Gastrocnemius medialis (tissue), 4 donors: ENCODE measurements around the gene ETHE1. TPM values are rescaled to one million over a fixed set of nuclear protein-coding genes. Genes with fewer than 3 reads are reported as not detected.

Experiments
- ATAC-seq, 2 donors: fragments of 150-250 bp; one replicate each; pipeline ENCODE4 v1.9.1; 2016
- DNase-seq, 2 donors: peaks; one replicate each; pipeline ENCODE4 v3.0.0-alpha.2; 2019
- H3K27ac ChIP-seq, 4 donors: fragments of 200-600 bp; sonication (generic); 1 replicate in 1 of 4; 2 replicates in 3 of 4; pipeline ENCODE4 v1.5.1; 2016 to 2018; ENCODE audit warnings: mild to moderate bottlenecking in 2 of 4, moderate library complexity in 1 of 4
- H3K27me3 ChIP-seq, 3 donors: fragments of 200-600 bp; sonication (generic) in 2 of 3; 1 replicate in 1 of 3; 2 replicates in 2 of 3; pipeline versions ENCODE4 v1.5.1 to v1.6.0; 2016 to 2019; ENCODE audit warnings: mild to moderate bottlenecking in 1 of 3, moderate library complexity in 1 of 3
- H3K36me3 ChIP-seq, 2 donors: fragments of 200-600 bp; sonication (generic) in 1 of 2; one replicate each; pipeline ENCODE4 v1.5.1; 2017 to 2018
- H3K4me1 ChIP-seq, 2 donors: fragments of 200-600 bp; sonication (generic) in 1 of 2; one replicate each; pipeline ENCODE4 v1.5.1; 2016 to 2017; ENCODE audit warnings: mild to moderate bottlenecking in 2 of 2
- H3K4me3 ChIP-seq, 4 donors: fragments of 200-600 bp; sonication (generic) in 3 of 4; 1 replicate in 1 of 4; 2 replicates in 3 of 4; pipeline ENCODE4 v1.5.1; 2016 to 2019; ENCODE audit warnings: mild to moderate bottlenecking in 2 of 4
- H3K9me3 ChIP-seq, 3 donors: fragments of 200-600 bp; sonication (generic) in 2 of 3; 1 replicate in 1 of 3; 2 replicates in 2 of 3; pipeline ENCODE4 v1.5.1; 2016 to 2019
- POLR2A ChIP-seq, 2 donors: fragments of 450-650 bp; IDR thresholded peaks; one replicate each; pipeline ENCODE4 v1.6.1; 2017; ENCODE audit warnings: antibody characterized with exemption in 2 of 2, mild to moderate bottlenecking in 2 of 2, moderate library complexity in 2 of 2
- in situ Hi-C, 4 donors: fragments of 200-750 bp; cut with MboI; loops; one replicate each; pipeline versions ENCODE4 v1.15.0 to v1.8.0; 2017; ENCODE audit warnings: low sequenced_read_pairs in 4 of 4
- intact Hi-C: fragments of 100-400 bp; cut with DNase I; formaldehyde crosslinking; loops from one replicate; pipeline ENCODE4 v1.15.1; 2023; ENCODE audit warnings: low total_unique reads
- total RNA-seq, 4 donors: library from RNA; depleted of rRNA; stranded (reverse); fragments of >200 nt; gene quantifications; one replicate each; pipeline versions ENCODE4 v1.1.0 to v1.2.3, GENCODE V29; 2016
- TF ChIP-seq, protein P1 (sequence below), 5 experiments: fragments of 450-650 bp in 3 of 5; fragments of 200-600 bp in 2 of 5; sonication (generic) in 2 of 5; IDR thresholded peaks in 4 of 5; conservative IDR thresholded peaks in 1 of 5; 1 replicate in 4 of 5; 2 replicates in 1 of 5; pipeline ENCODE4 v1.5.1; 2016 to 2019; ENCODE audit warnings: antibody characterized with exemption in 5 of 5, mild to moderate bottlenecking in 3 of 5, moderate library complexity in 3 of 5

ETHE1 gene
- total RNA-seq, 4 donors from 2014 or later = 18.6 to 34.8 (median 29.2) TPM

DNA sequence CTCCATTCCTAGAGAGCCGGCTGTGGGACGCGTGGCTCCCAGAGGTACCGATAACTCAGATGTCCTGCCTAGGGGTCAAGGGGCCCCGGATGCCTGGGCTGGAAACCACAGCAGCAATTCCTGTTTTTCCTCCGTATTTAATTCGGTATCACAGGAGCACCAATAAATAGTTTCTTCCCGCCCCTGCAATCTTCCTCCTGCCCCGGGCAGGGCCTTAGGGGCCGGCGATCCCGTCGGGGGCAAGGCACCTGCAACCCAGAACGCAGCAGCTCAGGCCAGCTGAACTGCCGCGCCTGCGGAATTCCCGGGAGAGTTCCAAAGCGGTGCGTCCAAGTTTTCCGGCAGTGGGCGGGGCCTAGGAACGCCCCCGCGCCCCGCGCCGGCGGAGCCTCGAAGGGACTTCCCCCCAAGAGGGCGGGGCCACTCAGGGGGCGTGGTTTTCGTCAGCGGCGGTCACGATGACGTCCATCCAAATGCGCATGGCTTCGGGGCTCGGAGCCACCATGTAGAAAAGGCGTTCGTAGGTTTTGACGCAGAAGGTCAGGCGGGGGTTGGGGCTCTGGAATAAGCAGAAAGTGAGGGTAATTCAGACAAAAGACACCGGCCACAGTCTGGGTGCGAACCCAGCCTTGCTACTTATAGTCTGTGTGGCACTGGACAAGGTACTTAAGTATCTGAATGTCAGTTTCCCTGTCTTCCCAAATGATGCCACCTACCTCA, 51.9 kb downstream of the ETHE1 start:
- in situ Hi-C loops = no loop called here
- peak overlapping the region; percentile 35 to 57 (median 48) for H3K4me3 ChIP-seq
- DNase-seq = peak; percentile 75 to 84

DNA sequence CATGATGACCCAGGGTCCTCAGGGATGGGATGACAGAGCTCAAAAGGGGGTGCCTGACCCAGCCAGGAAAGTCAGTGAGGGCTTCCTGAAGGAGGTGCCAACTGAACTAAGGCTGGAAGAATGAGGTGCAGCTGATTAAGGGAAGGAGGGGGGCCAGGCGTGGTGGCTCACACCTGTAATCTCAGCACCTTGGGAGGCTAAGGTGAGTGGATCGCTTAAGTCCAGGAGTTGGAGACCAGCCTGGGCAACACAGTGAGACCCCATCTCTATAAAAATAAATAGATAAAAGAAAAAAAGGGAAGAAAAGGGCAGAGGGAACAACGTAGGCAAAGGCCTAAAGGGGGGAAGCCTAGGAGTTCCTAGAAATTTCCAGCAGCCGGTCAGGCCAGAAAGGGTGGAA, 52.5 kb downstream of the ETHE1 start:
- DNase-seq (no peak), ATAC-seq (no peak)
- peak overlapping the region in 2 of 4 donors; percentile 35 to 44 for H3K4me3 ChIP-seq
- peak overlapping the region; percentile 66 to 79 (median 72) for H3K27ac ChIP-seq
- intact Hi-C loops (loop anchor here (2.0 kb wide), 1 partner anchor 30 kb away; the partner anchor contains the start of gene PHLDB3), in situ Hi-C loops (no loop called here)
- H3K9me3 ChIP-seq = no peaks in the 10 kb centered on the region
- no peaks in the 10 kb centered on the region for H3K27me3 ChIP-seq
- H3K4me1 ChIP-seq = peaks cover 0 to 8% of the 10 kb centered on the region in 2 donors
- TF ChIP-seq, protein P1, sequence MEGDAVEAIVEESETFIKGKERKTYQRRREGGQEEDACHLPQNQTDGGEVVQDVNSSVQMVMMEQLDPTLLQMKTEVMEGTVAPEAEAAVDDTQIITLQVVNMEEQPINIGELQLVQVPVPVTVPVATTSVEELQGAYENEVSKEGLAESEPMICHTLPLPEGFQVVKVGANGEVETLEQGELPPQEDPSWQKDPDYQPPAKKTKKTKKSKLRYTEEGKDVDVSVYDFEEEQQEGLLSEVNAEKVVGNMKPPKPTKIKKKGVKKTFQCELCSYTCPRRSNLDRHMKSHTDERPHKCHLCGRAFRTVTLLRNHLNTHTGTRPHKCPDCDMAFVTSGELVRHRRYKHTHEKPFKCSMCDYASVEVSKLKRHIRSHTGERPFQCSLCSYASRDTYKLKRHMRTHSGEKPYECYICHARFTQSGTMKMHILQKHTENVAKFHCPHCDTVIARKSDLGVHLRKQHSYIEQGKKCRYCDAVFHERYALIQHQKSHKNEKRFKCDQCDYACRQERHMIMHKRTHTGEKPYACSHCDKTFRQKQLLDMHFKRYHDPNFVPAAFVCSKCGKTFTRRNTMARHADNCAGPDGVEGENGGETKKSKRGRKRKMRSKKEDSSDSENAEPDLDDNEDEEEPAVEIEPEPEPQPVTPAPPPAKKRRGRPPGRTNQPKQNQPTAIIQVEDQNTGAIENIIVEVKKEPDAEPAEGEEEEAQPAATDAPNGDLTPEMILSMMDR (IDR thresholded peaks at IDR 0.05 in 4 of 5, conservative IDR thresholded peaks at IDR 0.05 in 1 of 5) = no peak
- no peak for TF ChIP-seq POLR2A (IDR thresholded peaks at IDR 0.05)
- no peaks in the 10 kb centered on the region for H3K36me3 ChIP-seq

More for the DNA sequence above, 51.9 kb downstream of the ETHE1 start:
- peak; percentile 26 to 50 for TF ChIP-seq POLR2A (IDR thresholded peaks at IDR 0.05)
- TF ChIP-seq, protein P1 (IDR thresholded peaks at IDR 0.05 in 4 of 5, conservative IDR thresholded peaks at IDR 0.05 in 1 of 5) = no peak
- intact Hi-C loops = loop anchor here (1.0 to 2.0 kb wide), 2 partner anchors 12 to 30 kb away; partner anchors contain the start of gene PHLDB3
- H3K9me3 ChIP-seq = no peaks in the 10 kb centered on the region
- H3K27ac ChIP-seq = peak overlapping the region; percentile 66 to 79 (median 72)
- H3K27me3 ChIP-seq = no peaks in the 10 kb centered on the region
- ATAC-seq = peak; percentile 92 to 97
- peaks cover 0 to 8% of the 10 kb centered on the region in 2 donors for H3K4me1 ChIP-seq
- H3K36me3 ChIP-seq = no peaks in the 10 kb centered on the region

DNA sequence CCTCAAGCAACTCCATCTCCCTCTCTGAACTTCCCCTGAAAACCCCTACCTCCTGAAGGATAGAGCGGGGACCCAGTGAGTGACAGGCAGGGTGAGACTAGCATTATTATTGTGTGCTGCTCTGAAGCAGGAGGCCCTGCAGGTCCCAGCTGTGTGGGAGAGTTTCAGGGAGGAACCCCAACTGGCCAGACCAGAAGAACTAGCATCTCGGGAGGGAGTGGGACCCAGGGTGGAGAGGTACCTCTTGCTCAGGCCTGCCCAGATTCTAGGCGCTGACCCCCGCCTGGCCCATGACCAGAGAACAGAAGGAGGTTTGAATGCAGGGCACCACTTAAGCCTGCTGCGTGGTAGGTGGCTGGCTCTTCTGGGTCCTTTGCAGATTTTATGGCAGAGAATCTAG, 55.9 kb downstream of the ETHE1 start:
- H3K4me1 ChIP-seq = peaks cover 0 to 8% of the 10 kb centered on the region in 2 donors
- TF ChIP-seq, protein P1 (IDR thresholded peaks at IDR 0.05 in 4 of 5, conservative IDR thresholded peaks at IDR 0.05 in 1 of 5) = no peak
- no peak for TF ChIP-seq POLR2A (IDR thresholded peaks at IDR 0.05)
- H3K36me3 ChIP-seq = no peaks in the 10 kb centered on the region
- no peak overlapping the region for H3K27ac ChIP-seq
- ATAC-seq (no peak), DNase-seq (no peak)
- H3K27me3 ChIP-seq = peaks cover 0 to 8% (median 1%) of the 10 kb centered on the region in 3 donors
- H3K4me3 ChIP-seq = no peak overlapping the region
- in situ Hi-C loops (no loop called here), intact Hi-C loops (no loop called here)
- H3K9me3 ChIP-seq = no peaks in the 10 kb centered on the region

DNA sequence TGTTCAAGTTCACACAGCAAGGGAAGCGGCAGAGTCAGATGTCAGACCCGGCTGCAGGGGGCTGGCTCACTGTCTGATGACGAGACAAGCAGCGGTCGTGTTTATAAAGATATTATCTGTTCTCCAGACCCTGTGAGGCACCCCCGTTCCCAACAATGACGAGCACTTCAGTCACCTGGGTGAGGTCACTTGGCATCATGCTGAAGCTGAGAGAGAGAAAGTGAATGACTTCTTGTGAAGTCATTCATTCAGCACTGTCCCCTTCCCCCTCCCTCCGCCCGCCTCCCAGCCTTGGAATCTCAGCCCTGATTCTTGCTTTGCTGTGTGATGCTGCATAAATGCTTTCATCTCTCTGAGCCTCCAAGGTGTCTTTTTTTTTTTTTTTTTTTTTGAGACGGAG, 56.7 kb downstream of the ETHE1 start:
- Histone ChIP-seq H3K36me3 (no peaks in the 10 kb centered on the region), H3K27me3 (peaks cover 6 to 16% (median 9%) of the 10 kb centered on the region in 3 donors), H3K27ac (no peak overlapping the region), H3K4me1 (peaks cover 0 to 5% of the 10 kb centered on the region in 2 donors), H3K4me3 (no peak overlapping the region), H3K9me3 (no peaks in the 10 kb centered on the region)
- intact Hi-C loops (no loop called here), in situ Hi-C loops (no loop called here)
- no peak for TF ChIP-seq POLR2A (IDR thresholded peaks at IDR 0.05)
- TF ChIP-seq, protein P1 (IDR thresholded peaks at IDR 0.05 in 4 of 5, conservative IDR thresholded peaks at IDR 0.05 in 1 of 5) = no peak
- ATAC-seq = no peak
- DNase-seq = no peak
